Measurements from ENCODE around the gene SLAIN1.

DNA sequence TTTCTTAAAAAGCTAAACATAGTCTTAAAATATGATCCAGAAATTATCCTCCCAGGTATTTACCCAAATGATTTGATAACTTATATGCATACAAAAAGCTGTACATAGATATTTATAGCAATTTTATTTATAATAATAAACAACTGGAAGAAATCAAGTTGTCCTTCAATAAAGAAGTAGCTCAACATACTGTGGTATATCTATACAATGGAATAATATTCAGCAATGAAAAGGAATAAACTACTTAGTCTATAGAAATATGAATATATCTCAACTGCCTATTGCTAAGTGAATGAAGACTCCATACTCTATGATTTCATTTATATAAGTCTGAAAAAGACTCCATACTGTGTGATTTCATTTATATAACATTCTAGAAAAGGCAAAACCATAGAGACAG is 47.1 kb upstream of the SLAIN1 start:
- no peak for TF ChIP-seq POLR2AphosphoS5 (IDR thresholded peaks at IDR 0.05)
- TF ChIP-seq, protein P1, sequence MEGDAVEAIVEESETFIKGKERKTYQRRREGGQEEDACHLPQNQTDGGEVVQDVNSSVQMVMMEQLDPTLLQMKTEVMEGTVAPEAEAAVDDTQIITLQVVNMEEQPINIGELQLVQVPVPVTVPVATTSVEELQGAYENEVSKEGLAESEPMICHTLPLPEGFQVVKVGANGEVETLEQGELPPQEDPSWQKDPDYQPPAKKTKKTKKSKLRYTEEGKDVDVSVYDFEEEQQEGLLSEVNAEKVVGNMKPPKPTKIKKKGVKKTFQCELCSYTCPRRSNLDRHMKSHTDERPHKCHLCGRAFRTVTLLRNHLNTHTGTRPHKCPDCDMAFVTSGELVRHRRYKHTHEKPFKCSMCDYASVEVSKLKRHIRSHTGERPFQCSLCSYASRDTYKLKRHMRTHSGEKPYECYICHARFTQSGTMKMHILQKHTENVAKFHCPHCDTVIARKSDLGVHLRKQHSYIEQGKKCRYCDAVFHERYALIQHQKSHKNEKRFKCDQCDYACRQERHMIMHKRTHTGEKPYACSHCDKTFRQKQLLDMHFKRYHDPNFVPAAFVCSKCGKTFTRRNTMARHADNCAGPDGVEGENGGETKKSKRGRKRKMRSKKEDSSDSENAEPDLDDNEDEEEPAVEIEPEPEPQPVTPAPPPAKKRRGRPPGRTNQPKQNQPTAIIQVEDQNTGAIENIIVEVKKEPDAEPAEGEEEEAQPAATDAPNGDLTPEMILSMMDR (IDR thresholded peaks at IDR 0.05 in 8 of 11, conservative IDR thresholded peaks at IDR 0.05 in 3 of 11) = no peak
- no peak for TF ChIP-seq POLR2A (IDR thresholded peaks at IDR 0.05)
